Measurements from ENCODE around the gene NCOR1.
"Not testable (repeated sequence)": the region's sequence is repeated elsewhere in the genome, so short reads cannot be mapped to it uniquely, and the experiment has no call there.

DNA sequence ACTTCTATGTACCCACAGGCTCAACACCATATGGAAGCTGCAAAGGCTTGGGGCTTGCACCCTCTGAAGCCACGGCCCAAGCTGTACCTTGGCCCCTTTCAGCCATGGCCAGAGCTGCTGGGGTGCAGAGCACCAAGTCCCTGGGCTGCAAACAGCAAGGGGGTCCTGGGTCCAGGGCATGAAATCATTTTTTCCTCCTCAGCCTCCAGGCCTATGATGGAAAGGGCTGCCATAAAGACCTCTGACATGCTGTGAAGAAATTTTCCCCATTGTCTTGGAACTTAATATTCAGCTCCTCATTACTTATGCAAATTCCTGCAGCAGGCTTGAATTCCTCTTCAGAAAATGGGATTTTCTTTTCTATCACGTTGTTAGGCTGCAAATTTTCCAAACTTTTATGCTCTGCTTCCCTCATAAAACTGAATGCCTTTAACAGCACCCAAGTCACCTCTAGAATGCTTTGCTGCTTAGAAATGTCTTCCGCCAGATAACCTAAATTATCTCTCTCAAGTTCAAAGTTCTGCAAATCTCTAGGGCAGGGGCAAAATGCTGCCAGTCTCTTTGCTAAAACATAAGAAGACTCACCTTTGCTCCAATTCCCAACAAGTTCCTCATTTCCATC lies 100.1 kb downstream of the NCOR1 start:
- TF ChIP-seq, protein P1, sequence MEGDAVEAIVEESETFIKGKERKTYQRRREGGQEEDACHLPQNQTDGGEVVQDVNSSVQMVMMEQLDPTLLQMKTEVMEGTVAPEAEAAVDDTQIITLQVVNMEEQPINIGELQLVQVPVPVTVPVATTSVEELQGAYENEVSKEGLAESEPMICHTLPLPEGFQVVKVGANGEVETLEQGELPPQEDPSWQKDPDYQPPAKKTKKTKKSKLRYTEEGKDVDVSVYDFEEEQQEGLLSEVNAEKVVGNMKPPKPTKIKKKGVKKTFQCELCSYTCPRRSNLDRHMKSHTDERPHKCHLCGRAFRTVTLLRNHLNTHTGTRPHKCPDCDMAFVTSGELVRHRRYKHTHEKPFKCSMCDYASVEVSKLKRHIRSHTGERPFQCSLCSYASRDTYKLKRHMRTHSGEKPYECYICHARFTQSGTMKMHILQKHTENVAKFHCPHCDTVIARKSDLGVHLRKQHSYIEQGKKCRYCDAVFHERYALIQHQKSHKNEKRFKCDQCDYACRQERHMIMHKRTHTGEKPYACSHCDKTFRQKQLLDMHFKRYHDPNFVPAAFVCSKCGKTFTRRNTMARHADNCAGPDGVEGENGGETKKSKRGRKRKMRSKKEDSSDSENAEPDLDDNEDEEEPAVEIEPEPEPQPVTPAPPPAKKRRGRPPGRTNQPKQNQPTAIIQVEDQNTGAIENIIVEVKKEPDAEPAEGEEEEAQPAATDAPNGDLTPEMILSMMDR (IDR thresholded peaks at IDR 0.05): not testable (repeated sequence)
- not testable (repeated sequence) for TF ChIP-seq POLR2A (IDR thresholded peaks at IDR 0.05)
